H9 (cell line): ENCODE data around the gene IGLL1. TPM values are rescaled to one million over a fixed set of nuclear protein-coding genes. Genes with fewer than 3 reads are reported as not detected.
"Not testable (repeated sequence)": the region's sequence is repeated elsewhere in the genome, so short reads cannot be mapped to it uniquely, and the experiment has no call there.

Experiments used
- DNase-seq: peaks from one replicate; pipeline ENCODE4 v3.0.0-alpha.2; 2017
- H2AFZ ChIP-seq: one replicate; pipeline ENCODE4 v1.6.1; 2013; ENCODE audit warnings: mild to moderate bottlenecking, low read length, control low read depth, moderate library complexity
- H2AK5ac ChIP-seq: 2 replicates; pipeline ENCODE4 v1.6.1; 2013; ENCODE audit warnings: low read length, control low read depth, mixed read lengths; ENCODE audit not compliant: insufficient read length
- H2BK120ac ChIP-seq: one replicate; pipeline ENCODE4 v1.6.1; 2013; ENCODE audit warnings: low read depth, mild to moderate bottlenecking, low read length, control low read depth, inconsistent platforms; ENCODE audit not compliant: poor library complexity, severe bottlenecking
- H2BK12ac ChIP-seq: 2 replicates; pipeline ENCODE4 v1.6.1; 2013; ENCODE audit warnings: low read length, control low read depth, mixed read lengths, low read depth; ENCODE audit not compliant: insufficient read length
- H2BK15ac ChIP-seq: 2 replicates; pipeline ENCODE4 v1.6.1; 2013; ENCODE audit warnings: low read depth, low read length, control low read depth
- H2BK20ac ChIP-seq: one replicate; pipeline ENCODE4 v1.6.1; 2013; ENCODE audit warnings: low read depth, mild to moderate bottlenecking, low read length, control low read depth, inconsistent platforms; ENCODE audit not compliant: poor library complexity, severe bottlenecking
- H2BK5ac ChIP-seq: 2 replicates; pipeline ENCODE4 v1.6.1; 2013; ENCODE audit warnings: low read length, control low read depth, mixed read lengths; ENCODE audit not compliant: insufficient read length
- H3K14ac ChIP-seq: 2 replicates; pipeline ENCODE4 v1.6.1; 2013; ENCODE audit warnings: low read length, control low read depth; ENCODE audit not compliant: insufficient read depth
- H3K18ac ChIP-seq: 2 replicates; pipeline ENCODE4 v1.6.1; 2013; ENCODE audit warnings: low read depth, mild to moderate bottlenecking, mixed read lengths, low read length, control low read depth; ENCODE audit not compliant: insufficient read length
- H3K23ac ChIP-seq: 2 replicates; pipeline ENCODE4 v1.6.1; 2013; ENCODE audit warnings: low read length, control low read depth, mixed read lengths, low read depth; ENCODE audit not compliant: insufficient read length
- H3K23me2 ChIP-seq: 2 replicates; pipeline ENCODE4 v1.6.1; 2013; ENCODE audit warnings: low read depth, mild to moderate bottlenecking, mixed read lengths, low read length, control low read depth; ENCODE audit not compliant: insufficient read length, poor library complexity, severe bottlenecking
- H3K27ac ChIP-seq: 2 replicates; pipeline ENCODE4 v1.5.1; 2013; ENCODE audit warnings: low read length, control low read depth, mixed read lengths, low read depth; ENCODE audit not compliant: insufficient read length
- H3K27me3 ChIP-seq: 2 replicates; pipeline ENCODE4 v1.6.1; 2013; ENCODE audit warnings: low read length, control low read depth, inconsistent platforms; ENCODE audit not compliant: insufficient read depth
- H3K4ac ChIP-seq: 2 replicates; pipeline ENCODE4 v1.6.1; 2013; ENCODE audit warnings: low read depth, mild to moderate bottlenecking, control low read depth, inconsistent platforms, low read length, moderate library complexity
- H3K4me1 ChIP-seq: 2 replicates; pipeline ENCODE4 v1.6.1; 2013; ENCODE audit warnings: low read length, control low read depth, inconsistent platforms; ENCODE audit not compliant: insufficient read depth
- H3K4me2 ChIP-seq: 2 replicates; pipeline ENCODE4 v1.6.1; 2013; ENCODE audit warnings: low read length, control low read depth, mixed read lengths; ENCODE audit not compliant: insufficient read length, insufficient read depth
- H3K56ac ChIP-seq: 2 replicates; pipeline ENCODE4 v1.6.1; 2013; ENCODE audit warnings: low read depth, mild to moderate bottlenecking, mixed read lengths, low read length, control low read depth; ENCODE audit not compliant: insufficient read length
- H3K79me1 ChIP-seq: 2 replicates; pipeline ENCODE4 v1.6.1; 2013; ENCODE audit warnings: low read depth, mild to moderate bottlenecking, moderate library complexity, low read length, control low read depth, inconsistent platforms; ENCODE audit not compliant: insufficient read depth, poor library complexity, severe bottlenecking
- H3K79me2 ChIP-seq: 2 replicates; pipeline ENCODE4 v1.6.1; 2013; ENCODE audit warnings: low read length, control low read depth, inconsistent platforms; ENCODE audit not compliant: insufficient read depth
- H3K9ac ChIP-seq: 2 replicates; pipeline ENCODE4 v1.6.1; 2013; ENCODE audit warnings: low read length, control low read depth, mixed read lengths; ENCODE audit not compliant: insufficient read length; ENCODE audit errors: extremely low read depth
- H3K9me3 ChIP-seq: one replicate; pipeline ENCODE4 v1.6.1; 2013; ENCODE audit warnings: low read depth, low read length, inconsistent platforms; ENCODE audit not compliant: control insufficient read depth
- H3T11ph ChIP-seq: one replicate; pipeline ENCODE4 v1.6.1; 2013; ENCODE audit warnings: mild to moderate bottlenecking, low read length, control low read depth, inconsistent platforms
- H4K20me1 ChIP-seq: one replicate; pipeline ENCODE4 v1.6.1; 2013; ENCODE audit not compliant: control insufficient read depth, insufficient read length, insufficient read depth
- H4K5ac ChIP-seq: 2 replicates; pipeline ENCODE4 v1.6.1; 2013; ENCODE audit warnings: low read depth, mild to moderate bottlenecking, mixed read lengths, low read length, control low read depth; ENCODE audit not compliant: insufficient read length
- H4K8ac ChIP-seq: replicated peaks from 2 replicates; pipeline ENCODE4 v1.6.1; 2013; ENCODE audit warnings: low read length, control low read depth, mixed read lengths, low read depth; ENCODE audit not compliant: insufficient read length
- H4K91ac ChIP-seq: 2 replicates; pipeline ENCODE4 v1.6.1; 2013; ENCODE audit warnings: low read depth, mild to moderate bottlenecking, moderate library complexity, mixed read lengths, low read length, control low read depth; ENCODE audit not compliant: insufficient read length
- H3K27ac Mint-ChIP-seq, 3 experiments: 2 replicates in 2 of 3; 3 replicates in 1 of 3; pipeline ENCODE4 v1.8.0; 2020 to 2021; ENCODE audit warnings: mixed read lengths in 3 of 3, mild to moderate bottlenecking in 1 of 3, moderate library complexity in 1 of 3
- H3K27me3 Mint-ChIP-seq: 2 replicates; pipeline ENCODE4 v1.8.0; 2021; ENCODE audit warnings: low read depth, mild to moderate bottlenecking, moderate library complexity, mixed read lengths
- H3K36me3 Mint-ChIP-seq, 3 experiments: 2 replicates in 2 of 3; 3 replicates in 1 of 3; pipeline ENCODE4 v1.8.0; 2020 to 2021; ENCODE audit warnings: low read depth in 3 of 3, mixed read lengths in 3 of 3; ENCODE audit not compliant: insufficient read depth in 1 of 3
- H3K4me1 Mint-ChIP-seq, 2 experiments: 2 replicates each; pipeline ENCODE4 v1.8.0; 2020; ENCODE audit warnings: mixed read lengths in 2 of 2
- H3K4me3 Mint-ChIP-seq, 2 experiments: 2 replicates in 1 of 2; 3 replicates in 1 of 2; pipeline ENCODE4 v1.8.0; 2020 to 2021; ENCODE audit warnings: mild to moderate bottlenecking in 2 of 2, mixed read lengths in 2 of 2, moderate library complexity in 1 of 2
- H3K9me3 Mint-ChIP-seq, 2 experiments: 2 replicates in 1 of 2; 3 replicates in 1 of 2; pipeline ENCODE4 v1.8.0; 2020; ENCODE audit warnings: mild to moderate bottlenecking in 2 of 2, mixed read lengths in 2 of 2, moderate library complexity in 1 of 2
- CTCF ChIP-seq: fragments of 200-600 bp; sonication (generic); conservative IDR thresholded peaks from 3 replicates; pipeline ENCODE4 v1.8.0; 2021; ENCODE audit warnings: antibody characterized with exemption, mild to moderate bottlenecking
- WGBS: extraction: QIAGEN DNeasy Blood & Tissue Kit; methylation state at CpG from one replicate; pipeline ENCODE4 v1.1.7; 2013; ENCODE audit warnings: missing lambda C conversion rate, low lambda C conversion rate, mixed read lengths; ENCODE audit not compliant: insufficient read length; ENCODE audit errors: extremely low coverage; 5-methylcytosine and 5-hydroxymethylcytosine counted together
- total RNA-seq: library from RNA; stranded (reverse); gene quantifications from 2 replicates; pipeline ENCODE4 v1.2.1, GENCODE V29; 2021

The IGLL1 gene
- total RNA-seq, 1 experiment from 2014 or later, result not detected

- no peak overlapping the region for H2BK120ac ChIP-seq
These were observed 35.2 kb downstream of the IGLL1 start for GRCh38 chr22:23544852-23545251.

GRCh38 chr22:23543506-23544000, 36.5 kb downstream of the IGLL1 start:
- H3K79me1 ChIP-seq, H3K36me3 Mint-ChIP-seq, H4K20me1 ChIP-seq, H2AK5ac ChIP-seq, H2BK120ac ChIP-seq, H3K79me2 ChIP-seq, H4K5ac ChIP-seq, H2BK20ac ChIP-seq, H2AFZ ChIP-seq, H3K4me3 Mint-ChIP-seq, H3K27me3 ChIP-seq, H3K4me1 ChIP-seq, H3K56ac ChIP-seq, H2BK12ac ChIP-seq, H4K8ac ChIP-seq, H3K4me1 Mint-ChIP-seq, H3T11ph ChIP-seq, H3K9ac ChIP-seq, H2BK5ac ChIP-seq, H3K9me3 ChIP-seq, H3K27ac Mint-ChIP-seq, H2BK15ac ChIP-seq, H4K91ac ChIP-seq, H3K4me2 ChIP-seq, DNase-seq, H3K4ac ChIP-seq, H3K14ac ChIP-seq, H3K23ac ChIP-seq, H3K18ac ChIP-seq, H3K27ac ChIP-seq, H3K23me2 ChIP-seq: not testable (repeated sequence)
- H3K27me3 Mint-ChIP-seq, result peaks cover 21% of the 10 kb centered on the region
- H3K9me3 Mint-ChIP-seq, result peaks cover 9 to 16% of the 10 kb centered on the region in 2 experiments; a peak in 4 of 5 replicates
- WGBS, result no CpG with 5 or more reads among the region's 1 CpG

More at GRCh38 chr22:23544852-23545251, 35.2 kb downstream of the IGLL1 start:
- H3K23ac ChIP-seq, result no peak overlapping the region
- no peak overlapping the region for H2BK15ac ChIP-seq
- H3T11ph ChIP-seq, result no peak overlapping the region
- no peaks in the 10 kb centered on the region for H3K27me3 ChIP-seq
- no peaks in the 10 kb centered on the region for H4K20me1 ChIP-seq
- H4K5ac ChIP-seq, result no peak overlapping the region
- H3K4me2 ChIP-seq, result no peak overlapping the region
- no peak for TF ChIP-seq CTCF
- no peaks in the 10 kb centered on the region for H3K9me3 ChIP-seq
- H2BK5ac ChIP-seq, result no peak overlapping the region
- Mint-ChIP-seq H3K4me1 (no peaks in the 10 kb centered on the region), H3K36me3 (peaks cover 0 to 4% (median 0%) of the 10 kb centered on the region in 3 experiments; a peak in 3 of 7 replicates), H3K27ac (no peak overlapping the region), H3K27me3 (peaks cover 16% of the 10 kb centered on the region), H3K4me3 (no peak overlapping the region), H3K9me3 (peaks cover 9 to 18% of the 10 kb centered on the region in 2 experiments; a peak in 4 of 5 replicates)
- no CpG with 5 or more reads among the region's 2 CpGs for WGBS
- no peak for DNase-seq
- H2AFZ ChIP-seq, result no peak overlapping the region
- H3K9ac ChIP-seq, result no peak overlapping the region
- H2BK12ac ChIP-seq, result no peak overlapping the region
- no peak overlapping the region for H4K8ac ChIP-seq
- no peak overlapping the region for H3K18ac ChIP-seq
- no peak overlapping the region for H2AK5ac ChIP-seq
- H4K91ac ChIP-seq, result no peak overlapping the region
- no peak overlapping the region for H2BK20ac ChIP-seq
- H3K79me2 ChIP-seq, result no peaks in the 10 kb centered on the region
- no peaks in the 10 kb centered on the region for H3K79me1 ChIP-seq
- H3K56ac ChIP-seq, result no peak overlapping the region
- no peak overlapping the region for H3K14ac ChIP-seq
- H3K27ac ChIP-seq, result no peak overlapping the region
- no peaks in the 10 kb centered on the region for H3K23me2 ChIP-seq
- no peaks in the 10 kb centered on the region for H3K4me1 ChIP-seq
- no peak overlapping the region for H3K4ac ChIP-seq
